ENCODE data around the gene LYST.

The LYST gene

DNA sequence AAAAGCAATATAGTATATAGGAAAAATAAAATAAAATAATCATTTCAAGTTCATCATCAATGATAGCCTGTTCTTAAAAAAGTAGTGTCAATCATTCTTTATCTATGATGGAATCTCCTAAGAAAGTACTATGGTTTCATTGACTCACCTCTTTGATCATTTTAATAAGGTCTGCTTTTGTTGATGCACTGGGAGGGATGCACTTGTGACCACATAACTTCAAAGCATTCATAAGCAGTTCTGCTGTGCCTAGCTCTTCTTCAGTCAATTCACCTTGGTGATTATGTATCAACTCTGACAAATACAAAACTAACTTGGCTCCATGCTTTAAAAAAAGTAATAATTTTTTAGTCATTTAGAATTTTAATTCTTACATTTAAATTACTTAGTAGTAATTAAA is 132.4 kb downstream of the LYST start:
- Histone ChIP-seq H3F3A (ENCODE audit: insufficient read depth, low read length) (no peaks in the 10 kb centered on the region), H3K4me3 (ENCODE audit: low read depth, low read length, poor library complexity, severe bottlenecking) (no peak overlapping the region), H4K20me1 (ENCODE audit: insufficient read depth, low read length) (no peaks in the 10 kb centered on the region), H3K79me2 (ENCODE audit: insufficient read depth, low read length) (no peaks in the 10 kb centered on the region), H3K27ac (ENCODE audit: low read depth, low read length, poor library complexity, severe bottlenecking) (no peak overlapping the region), H3K36me3 (ENCODE audit: insufficient read depth, low read length) (no peaks in the 10 kb centered on the region), H3K9me2 (ENCODE audit: low read depth, low read length) (no peaks in the 10 kb centered on the region), H2AFZ (ENCODE audit: low read length) (no peak overlapping the region), H3K4me1 (ENCODE audit: insufficient read depth, low read length, severe bottlenecking) (no peaks in the 10 kb centered on the region), H3K9ac (ENCODE audit: low read length) (no peak overlapping the region), H3K4me2 (ENCODE audit: low read length) (no peak overlapping the region), H3K9me3 (ENCODE audit: low read length) (no peaks in the 10 kb centered on the region), H3K27me3 (ENCODE audit: insufficient read depth, low read length) (no peaks in the 10 kb centered on the region)
- TF ChIP-seq EZH2 (IDR thresholded peaks at IDR 0.05; ENCODE audit: borderline replicate concordance, low read length) (no peak), CTCF (IDR thresholded peaks at IDR 0.05; ENCODE audit: low read length) (no peak)

DNA sequence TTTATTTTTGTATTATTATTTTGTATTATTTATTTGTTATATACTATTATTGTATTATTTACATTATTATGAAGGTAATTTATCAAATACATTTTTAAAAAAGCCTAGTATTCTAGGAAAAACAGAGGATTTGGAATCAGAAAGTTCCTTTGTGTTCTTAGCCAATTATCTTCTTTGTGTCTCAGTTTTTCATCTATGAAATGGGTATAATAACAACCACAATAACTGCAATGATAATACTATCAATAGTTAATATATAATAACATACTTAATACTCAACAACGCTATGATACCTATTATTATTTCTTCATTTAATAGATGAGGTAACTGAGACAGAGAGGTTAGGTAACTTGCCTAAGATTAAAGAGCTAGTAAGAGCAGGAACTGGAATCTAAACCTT is 136.7 kb downstream of the LYST start:
- Histone ChIP-seq H3K4me3 (ENCODE audit: low read depth, low read length, poor library complexity, severe bottlenecking) (no peak overlapping the region), H2AFZ (ENCODE audit: low read length) (no peak overlapping the region), H3K27ac (ENCODE audit: low read depth, low read length, poor library complexity, severe bottlenecking) (no peak overlapping the region), H3K36me3 (ENCODE audit: insufficient read depth, low read length) (no peaks in the 10 kb centered on the region), H4K20me1 (ENCODE audit: insufficient read depth, low read length) (no peaks in the 10 kb centered on the region), H3K4me2 (ENCODE audit: low read length) (no peak overlapping the region), H3K9ac (ENCODE audit: low read length) (no peak overlapping the region), H3K9me3 (ENCODE audit: low read length) (no peaks in the 10 kb centered on the region), H3F3A (ENCODE audit: insufficient read depth, low read length) (no peaks in the 10 kb centered on the region), H3K4me1 (ENCODE audit: insufficient read depth, low read length, severe bottlenecking) (no peaks in the 10 kb centered on the region), H3K79me2 (ENCODE audit: insufficient read depth, low read length) (no peaks in the 10 kb centered on the region), H3K9me2 (ENCODE audit: low read depth, low read length) (no peaks in the 10 kb centered on the region), H3K27me3 (ENCODE audit: insufficient read depth, low read length) (no peaks in the 10 kb centered on the region)
- no peak for TF ChIP-seq CTCF (IDR thresholded peaks at IDR 0.05; ENCODE audit: low read length)
- no peak for TF ChIP-seq EZH2 (IDR thresholded peaks at IDR 0.05; ENCODE audit: borderline replicate concordance, low read length)

- no peaks in the 10 kb centered on the region for H3K79me2 ChIP-seq (ENCODE audit: insufficient read depth, low read length)
- no peak overlapping the region for H3K27ac ChIP-seq (ENCODE audit: low read depth, low read length, poor library complexity, severe bottlenecking)
- H3K4me3 ChIP-seq (ENCODE audit: low read depth, low read length, poor library complexity, severe bottlenecking), result no peak overlapping the region
- no peaks in the 10 kb centered on the region for H3K9me3 ChIP-seq (ENCODE audit: low read length)
- H3F3A ChIP-seq (ENCODE audit: insufficient read depth, low read length), result no peaks in the 10 kb centered on the region
- H3K9me2 ChIP-seq (ENCODE audit: low read depth, low read length), result no peaks in the 10 kb centered on the region
- TF ChIP-seq EZH2 (IDR thresholded peaks at IDR 0.05; ENCODE audit: borderline replicate concordance, low read length) (no peak), CTCF (IDR thresholded peaks at IDR 0.05; ENCODE audit: low read length) (no peak)
- no peak overlapping the region for H3K9ac ChIP-seq (ENCODE audit: low read length)
- H2AFZ ChIP-seq (ENCODE audit: low read length), result no peak overlapping the region
- no peaks in the 10 kb centered on the region for H3K36me3 ChIP-seq (ENCODE audit: insufficient read depth, low read length)
- no peaks in the 10 kb centered on the region for H4K20me1 ChIP-seq (ENCODE audit: insufficient read depth, low read length)
- no peak overlapping the region for H3K4me2 ChIP-seq (ENCODE audit: low read length)
- H3K27me3 ChIP-seq (ENCODE audit: insufficient read depth, low read length), result no peaks in the 10 kb centered on the region
- no peaks in the 10 kb centered on the region for H3K4me1 ChIP-seq (ENCODE audit: insufficient read depth, low read length, severe bottlenecking)
Measured at GRCh38 chr1:235726557-235726956, 140.1 kb downstream of the LYST start.

All from OCI-LY1 (cell line).